ENCODE results near the gene COL13A1. TPM values are rescaled to one million over a fixed set of nuclear protein-coding genes. Genes with fewer than 3 reads are reported as not detected.

COL13A1 gene
- total RNA-seq, 4 donors from 2014 or later = 0.46 to 0.60 TPM; not detected in 2

GRCh38 chr10:69914398-69915214 lies 112.9 kb downstream of the COL13A1 start:
- TF ChIP-seq CTCF (IDR thresholded peaks at IDR 0.05) = peak in 2 of 3 donors; percentile 55 to 81
- ATAC-seq (ENCODE audit: low FRiP score) (peak; percentile 64), DNase-seq (ENCODE audit: low spot score) (peak; percentile 59)

DNA sequence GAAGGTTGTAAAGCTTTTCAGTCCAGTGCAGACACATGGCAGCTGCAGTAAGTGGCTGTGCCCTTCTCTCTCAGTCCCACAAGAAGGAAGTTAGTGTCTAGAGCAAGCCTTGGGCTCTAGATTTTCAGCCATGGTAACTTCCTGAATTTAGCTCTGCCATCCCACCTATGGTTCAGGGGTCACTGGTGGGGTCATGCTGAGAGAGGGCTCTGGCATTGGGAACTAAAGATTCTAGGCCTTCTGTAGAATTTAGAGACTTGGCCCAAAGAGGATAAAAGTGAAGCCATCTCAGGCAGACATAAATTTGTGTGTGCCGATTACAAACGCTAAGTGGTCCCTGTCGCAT lies 113.5 kb downstream of the COL13A1 start:
- DNase-seq (ENCODE audit: low spot score) (no peak), ATAC-seq (ENCODE audit: low FRiP score) (no peak)
- no peak for TF ChIP-seq CTCF (IDR thresholded peaks at IDR 0.05)

- ATAC-seq (ENCODE audit: low FRiP score) (no peak), DNase-seq (ENCODE audit: low spot score) (no peak)
- TF ChIP-seq CTCF (IDR thresholded peaks at IDR 0.05) = no peak
Measured at GRCh38 chr10:69916118-69916517, 114.4 kb downstream of the COL13A1 start.

GRCh38 chr10:69918036-69918435 lies 116.3 kb downstream of the COL13A1 start:
- no peak for DNase-seq (ENCODE audit: low spot score)
- no peak for ATAC-seq (ENCODE audit: low FRiP score)
- TF ChIP-seq CTCF (IDR thresholded peaks at IDR 0.05) = no peak

DNA sequence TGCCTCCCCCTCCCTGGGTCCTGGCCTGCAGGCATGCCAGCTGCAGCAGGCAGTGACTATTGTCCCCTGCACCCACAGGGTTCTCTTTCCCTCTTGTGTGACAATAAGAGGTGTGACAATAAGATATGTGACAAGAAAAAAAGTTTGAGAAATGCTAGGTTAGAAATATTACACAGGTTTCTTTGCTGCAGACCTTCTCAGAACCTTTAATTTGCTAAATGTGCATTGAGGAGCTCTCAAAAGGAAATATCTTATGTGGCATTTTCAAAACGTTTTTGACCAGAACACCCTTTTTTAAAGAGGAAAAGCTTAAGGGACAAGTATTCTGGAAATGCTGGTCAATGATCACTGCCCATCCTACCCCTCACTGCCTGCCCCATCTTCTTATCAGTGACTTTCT lies 117.5 kb downstream of the COL13A1 start:
- ATAC-seq (ENCODE audit: low FRiP score) = no peak
- no peak for TF ChIP-seq CTCF (IDR thresholded peaks at IDR 0.05)
- DNase-seq (ENCODE audit: low spot score) = no peak

DNA sequence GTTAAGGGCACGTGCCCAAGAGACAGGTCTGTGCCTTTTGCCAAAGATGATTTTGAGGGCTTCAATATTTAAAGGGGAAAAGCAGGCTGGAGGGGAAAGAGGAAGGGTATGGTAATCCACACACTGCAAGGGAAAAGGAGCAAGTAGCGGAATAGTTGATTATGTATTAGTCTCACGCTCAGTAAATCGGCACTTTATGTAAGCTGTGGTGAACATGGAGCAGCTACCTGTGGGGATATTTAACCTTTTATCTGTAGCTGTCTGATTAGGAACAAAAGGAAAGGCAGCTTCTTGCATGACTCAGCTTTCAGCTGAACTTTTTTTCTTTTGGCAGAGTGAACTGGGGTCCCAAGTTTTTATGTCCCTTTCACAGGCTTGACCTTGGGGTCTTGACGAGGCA lies 123.4 kb downstream of the COL13A1 start:
- DNase-seq (ENCODE audit: low spot score) = no peak
- no peak for TF ChIP-seq CTCF (IDR thresholded peaks at IDR 0.05)
- ATAC-seq (ENCODE audit: low FRiP score) = no peak

DNA sequence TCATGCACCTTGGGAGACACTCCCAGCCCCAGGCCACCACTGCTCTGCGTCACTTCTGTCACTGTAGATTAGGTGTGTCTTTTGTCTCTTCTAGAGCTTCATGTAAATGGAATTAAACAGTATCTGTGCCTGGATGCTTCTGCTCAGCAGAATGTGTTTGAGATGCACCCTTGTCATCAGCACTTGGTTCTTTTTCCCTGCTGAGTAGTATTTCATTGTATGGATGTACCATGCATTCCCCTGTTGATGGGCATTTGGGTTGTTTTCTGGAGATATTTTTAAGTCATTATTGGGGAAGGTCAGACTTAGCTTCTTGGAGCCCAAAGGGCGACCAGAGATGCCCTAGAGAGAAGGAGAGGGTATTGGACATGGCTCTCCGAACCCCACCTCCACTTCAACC lies 126.6 kb downstream of the COL13A1 start:
- DNase-seq (ENCODE audit: low spot score) (no peak), ATAC-seq (ENCODE audit: low FRiP score) (no peak)
- TF ChIP-seq CTCF (IDR thresholded peaks at IDR 0.05) = no peak

All from omental fat pad (tissue), 4 donors.